Suppressor macrophage (primary cell): Measurements from ENCODE around the gene PPP2R2C.

Experiments used
- DNase-seq, 4 experiments: peaks; one replicate each; pipeline ENCODE4 v3.0.0-alpha.2; 2020 to 2022

The PPP2R2C gene

GRCh38 chr4:6394671-6395081 is 77.7 kb downstream of the PPP2R2C start:
- no peak for DNase-seq

- DNase-seq = no peak
These were observed 78.6 kb downstream of the PPP2R2C start for GRCh38 chr4:6393544-6394475.

- DNase-seq = no peak
These were observed 79.3 kb downstream of the PPP2R2C start for GRCh38 chr4:6393066-6393465.

- no peak for DNase-seq
These were observed 80.0 kb downstream of the PPP2R2C start for GRCh38 chr4:6392407-6392806.

GRCh38 chr4:6391852-6392188 is 80.6 kb downstream of the PPP2R2C start:
- no peak for DNase-seq

GRCh38 chr4:6391186-6391851 is 81.1 kb downstream of the PPP2R2C start:
- DNase-seq = no peak

GRCh38 chr4:6390356-6390755 is 82.1 kb downstream of the PPP2R2C start:
- no peak for DNase-seq

GRCh38 chr4:6389142-6389825 is 83.1 kb downstream of the PPP2R2C start:
- no peak for DNase-seq

- DNase-seq = no peak
These were observed 83.7 kb downstream of the PPP2R2C start for GRCh38 chr4:6388713-6389112.

- DNase-seq = no peak
These were observed 84.5 kb downstream of the PPP2R2C start for GRCh38 chr4:6387946-6388345.

GRCh38 chr4:6386091-6386490 is 86.3 kb downstream of the PPP2R2C start:
- DNase-seq = no peak

- DNase-seq = no peak
These were observed 87.1 kb downstream of the PPP2R2C start for GRCh38 chr4:6385288-6385687.

GRCh38 chr4:6384541-6384940 is 87.9 kb downstream of the PPP2R2C start:
- DNase-seq = no peak

GRCh38 chr4:6383929-6384328 is 88.5 kb downstream of the PPP2R2C start:
- DNase-seq = no peak

- DNase-seq = no peak
These were observed 89.4 kb downstream of the PPP2R2C start for GRCh38 chr4:6383009-6383404.

- DNase-seq = no peak
These were observed 90.8 kb downstream of the PPP2R2C start for GRCh38 chr4:6381571-6382123.

- no peak for DNase-seq
These were observed 91.5 kb downstream of the PPP2R2C start for GRCh38 chr4:6380746-6381410.

GRCh38 chr4:6379767-6380745 is 92.4 kb downstream of the PPP2R2C start:
- DNase-seq = no peak

- no peak for DNase-seq
These were observed 93.6 kb downstream of the PPP2R2C start for GRCh38 chr4:6378493-6379445.
